Activated B cell treated with CpG ODN at 0.5 μM for 24 hours (primary cell): ENCODE data around the gene AP2S1. TPM values are rescaled to one million over a fixed set of nuclear protein-coding genes. Genes with fewer than 3 reads are reported as not detected.
"Not testable (repeated sequence)": the region's sequence is repeated elsewhere in the genome, so short reads cannot be mapped to it uniquely, and the experiment has no call there.

Experiments used
- ATAC-seq: fragments of 200-7000 bp; cut with Tn5 transposase; one replicate; pipeline ENCODE4 v1.10.0; 2021; ENCODE audit warnings: low read depth, mild to moderate bottlenecking, moderate library complexity
- CTCF ChIA-PET: fragments of 350-600 bp; sonication (Branson Sonifier 250); formaldehyde crosslinking; loops from one replicate; lab custom pipeline; 2021; ENCODE audit warnings: antibody characterized with exemption; lab: Charles Lee
- POLR2A ChIA-PET: fragments of 350-600 bp; sonication (Branson Sonifier 250); formaldehyde crosslinking; loops from one replicate; lab custom pipeline; 2021; ENCODE audit warnings: antibody characterized with exemption; lab: Charles Lee
- DNase-seq: peaks from one replicate; pipeline ENCODE4 v3.0.0; 2022
- H3K27ac Mint-ChIP-seq: one replicate; pipeline ENCODE4 v1.8.0; 2020; ENCODE audit warnings: mixed read lengths
- H3K27me3 Mint-ChIP-seq: one replicate; pipeline ENCODE4 v1.8.0; 2021; ENCODE audit warnings: mixed read lengths
- H3K36me3 Mint-ChIP-seq: one replicate; pipeline ENCODE4 v1.8.0; 2021; ENCODE audit warnings: low read depth, mixed read lengths
- H3K4me1 Mint-ChIP-seq: one replicate; pipeline ENCODE4 v1.8.0; 2021; ENCODE audit warnings: mixed read lengths
- H3K4me3 Mint-ChIP-seq: one replicate; pipeline ENCODE4 v1.8.0; 2020; ENCODE audit warnings: mild to moderate bottlenecking, mixed read lengths
- H3K9me3 Mint-ChIP-seq: one replicate; pipeline ENCODE4 v1.8.0; 2020; ENCODE audit warnings: mixed read lengths
- intact Hi-C: fragments of 100-400 bp; cut with micrococcal nuclease; formaldehyde crosslinking; loops from one replicate; pipeline ENCODE4 v1.15.1; 2024
- total RNA-seq: library from RNA; stranded (reverse); gene quantifications from 2 replicates; pipeline ENCODE4 v1.2.3, GENCODE V29; 2022
- TF ChIP-seq, protein P1 (sequence below): fragments of 200-600 bp; IDR thresholded peaks from one replicate; pipeline ENCODE4 v1.8.0; 2022; ENCODE audit warnings: antibody characterized with exemption, mild to moderate bottlenecking

The AP2S1 gene
- total RNA-seq, 1 donor from 2014 or later, result 74.7 TPM

DNA sequence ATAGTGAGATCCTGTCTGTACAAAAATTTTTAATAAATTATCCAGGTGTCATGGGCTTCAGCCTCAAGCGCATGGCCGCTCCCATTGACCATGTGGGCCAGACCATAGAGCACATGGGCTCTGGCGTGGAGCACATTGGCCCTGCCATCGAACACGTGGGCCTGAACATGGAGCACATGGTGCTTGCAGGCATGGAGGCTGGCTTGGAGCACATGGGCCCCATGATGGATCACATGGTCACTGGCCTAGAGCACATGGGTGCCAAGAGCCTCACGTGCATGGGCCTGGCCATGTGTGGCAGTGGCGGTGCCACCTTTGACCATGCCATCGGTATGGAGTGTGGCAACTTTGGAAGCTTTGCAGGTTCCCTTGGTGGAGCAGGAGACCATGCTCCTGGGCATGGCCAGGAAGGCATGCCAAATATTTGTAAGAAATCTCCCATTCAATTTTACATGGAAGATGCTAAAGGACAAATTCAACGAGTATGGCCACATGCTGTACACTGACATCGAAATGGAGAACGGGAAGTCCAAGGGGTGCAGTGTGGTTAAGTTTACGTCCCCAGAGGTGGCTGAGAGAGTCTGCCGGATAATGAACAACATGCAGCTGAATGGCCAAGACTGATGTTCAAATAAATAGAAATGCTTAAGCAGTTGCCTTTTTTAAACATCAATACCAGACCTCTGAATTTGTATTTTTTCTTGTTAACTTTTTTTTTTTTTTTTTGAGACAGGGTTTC, 40.9 kb downstream of the AP2S1 start:
- Mint-ChIP-seq H3K4me3 (no peak overlapping the region), H3K36me3 (no peaks in the 10 kb centered on the region), H3K9me3 (no peaks in the 10 kb centered on the region), H3K27ac (no peak overlapping the region), H3K27me3 (no peaks in the 10 kb centered on the region), H3K4me1 (peaks cover 4% of the 10 kb centered on the region)
- intact Hi-C loops, result no loop called here
- no peak for DNase-seq
- TF ChIP-seq, protein P1, sequence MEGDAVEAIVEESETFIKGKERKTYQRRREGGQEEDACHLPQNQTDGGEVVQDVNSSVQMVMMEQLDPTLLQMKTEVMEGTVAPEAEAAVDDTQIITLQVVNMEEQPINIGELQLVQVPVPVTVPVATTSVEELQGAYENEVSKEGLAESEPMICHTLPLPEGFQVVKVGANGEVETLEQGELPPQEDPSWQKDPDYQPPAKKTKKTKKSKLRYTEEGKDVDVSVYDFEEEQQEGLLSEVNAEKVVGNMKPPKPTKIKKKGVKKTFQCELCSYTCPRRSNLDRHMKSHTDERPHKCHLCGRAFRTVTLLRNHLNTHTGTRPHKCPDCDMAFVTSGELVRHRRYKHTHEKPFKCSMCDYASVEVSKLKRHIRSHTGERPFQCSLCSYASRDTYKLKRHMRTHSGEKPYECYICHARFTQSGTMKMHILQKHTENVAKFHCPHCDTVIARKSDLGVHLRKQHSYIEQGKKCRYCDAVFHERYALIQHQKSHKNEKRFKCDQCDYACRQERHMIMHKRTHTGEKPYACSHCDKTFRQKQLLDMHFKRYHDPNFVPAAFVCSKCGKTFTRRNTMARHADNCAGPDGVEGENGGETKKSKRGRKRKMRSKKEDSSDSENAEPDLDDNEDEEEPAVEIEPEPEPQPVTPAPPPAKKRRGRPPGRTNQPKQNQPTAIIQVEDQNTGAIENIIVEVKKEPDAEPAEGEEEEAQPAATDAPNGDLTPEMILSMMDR, result no peak
- CTCF ChIA-PET, result no interaction called here
- ATAC-seq, result peak; percentile 62
- POLR2A ChIA-PET, result interaction anchor here (0.7 to 4.2 kb wide), 4 partner anchors 12 to 695 kb away, joined by 4 to 15 read pairs (median 6); partner anchors contain the start of gene SLC1A5

DNA sequence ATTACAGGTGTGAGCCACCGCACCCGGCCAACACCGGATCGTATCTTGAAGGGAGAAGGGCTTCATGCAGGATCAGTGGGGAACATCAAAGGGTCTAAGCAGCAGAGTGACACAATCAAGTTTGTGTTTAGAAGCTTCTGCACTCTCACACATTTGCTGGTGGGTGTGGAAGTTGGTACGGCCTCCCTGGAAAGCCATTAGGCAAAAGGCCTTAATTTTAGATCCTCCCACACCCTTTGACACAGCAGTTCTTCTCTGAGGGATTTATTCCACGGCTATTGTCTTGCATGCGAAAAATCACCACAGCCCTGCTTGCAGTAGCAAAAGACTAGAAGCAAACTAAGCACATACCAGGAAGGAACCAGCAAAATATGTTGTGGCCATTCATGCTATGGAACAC, 44.0 kb downstream of the AP2S1 start:
- ChIA-PET POLR2A (no interaction called here), CTCF (no interaction called here)
- H3K4me1 Mint-ChIP-seq, result peaks cover 4% of the 10 kb centered on the region
- ATAC-seq (no peak), DNase-seq (no peak)
- no peak overlapping the region for H3K4me3 Mint-ChIP-seq
- no peaks in the 10 kb centered on the region for H3K36me3 Mint-ChIP-seq
- no peaks in the 10 kb centered on the region for H3K27me3 Mint-ChIP-seq
- intact Hi-C loops, result no loop called here
- TF ChIP-seq, protein P1, result no peak
- H3K27ac Mint-ChIP-seq, result no peak overlapping the region
- H3K9me3 Mint-ChIP-seq, result no peaks in the 10 kb centered on the region

DNA sequence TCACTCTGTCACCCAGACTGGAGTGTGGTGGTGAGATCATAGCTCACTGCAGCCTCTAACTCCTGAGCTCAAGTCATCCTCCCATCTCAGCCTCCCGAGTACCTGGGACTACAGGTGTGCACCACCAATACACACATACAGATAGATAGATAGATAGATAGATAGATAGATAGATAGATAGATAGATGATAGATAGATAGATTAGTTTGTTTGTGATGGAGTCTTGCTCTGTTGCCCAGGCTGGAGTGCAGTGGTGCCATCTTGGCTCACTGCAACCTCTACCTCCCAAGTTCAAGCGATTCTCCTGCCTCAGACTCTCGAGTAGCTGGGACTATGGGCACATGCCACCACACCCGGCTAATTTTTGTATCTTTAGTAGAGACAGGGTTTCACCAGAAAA, 46.2 kb downstream of the AP2S1 start:
- H3K36me3 Mint-ChIP-seq, H3K27me3 Mint-ChIP-seq, ATAC-seq, CTCF ChIA-PET, intact Hi-C loops, H3K4me1 Mint-ChIP-seq, DNase-seq, H3K9me3 Mint-ChIP-seq, H3K4me3 Mint-ChIP-seq, H3K27ac Mint-ChIP-seq: not testable (repeated sequence)
- POLR2A ChIA-PET, result interaction anchor here (1.1 kb wide), 1 partner anchor 9 kb away, joined by 3 read pairs; no protein-coding TSS in a partner anchor

DNA sequence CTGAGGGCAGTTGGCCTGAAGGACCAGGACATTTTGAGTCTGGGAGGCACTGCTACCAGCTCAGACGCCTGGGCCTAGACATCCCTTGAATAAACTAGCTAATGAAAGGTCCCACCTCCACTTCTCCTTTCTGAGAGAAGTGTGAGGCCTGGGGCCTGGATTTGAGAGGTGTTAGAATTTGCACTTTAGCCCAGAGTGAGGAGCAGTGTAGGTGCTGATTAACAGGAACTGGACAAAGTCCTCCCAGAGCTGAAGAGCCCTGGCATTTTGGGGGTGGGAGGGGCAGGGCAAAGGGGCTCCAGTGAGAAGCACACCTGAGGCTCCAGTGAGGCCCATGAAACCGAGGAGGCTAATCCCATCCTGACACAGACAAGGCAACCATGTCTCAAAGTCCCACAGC, 47.1 kb downstream of the AP2S1 start:
- ChIA-PET POLR2A (interaction anchor here (0.8 to 1.0 kb wide), 2 partner anchors 15 to 21 kb away, joined by 3 to 5 read pairs; partner anchors contain the start of gene SLC1A5), CTCF (no interaction called here)
- Mint-ChIP-seq H3K4me1 (no peaks in the 10 kb centered on the region), H3K27me3 (no peaks in the 10 kb centered on the region), H3K4me3 (no peak overlapping the region), H3K27ac (no peak overlapping the region), H3K9me3 (no peaks in the 10 kb centered on the region), H3K36me3 (no peaks in the 10 kb centered on the region)
- intact Hi-C loops, result no loop called here
- no peak for ATAC-seq
- TF ChIP-seq, protein P1, result no peak
- DNase-seq, result no peak

DNA sequence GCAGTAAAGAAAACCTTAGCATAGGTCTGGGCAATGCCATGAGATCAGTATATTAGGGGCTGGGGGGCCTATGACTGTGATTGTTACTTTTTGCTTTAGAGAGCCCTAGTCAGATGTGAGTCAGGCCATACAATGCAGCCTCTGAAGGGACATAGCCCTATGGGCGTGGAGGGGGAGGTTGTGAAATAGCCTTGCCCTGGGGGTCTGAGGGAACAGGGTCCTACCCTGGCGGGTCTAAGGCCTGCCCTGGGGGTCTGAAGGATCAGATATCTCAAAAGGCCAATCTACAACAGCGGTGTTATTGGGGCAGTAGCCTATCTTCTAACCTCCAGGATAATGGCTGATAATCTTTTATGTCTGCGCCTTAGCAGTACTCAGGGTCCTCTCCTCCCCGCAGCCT, 48.5 kb downstream of the AP2S1 start:
- Mint-ChIP-seq H3K4me3 (no peak overlapping the region), H3K27me3 (no peaks in the 10 kb centered on the region), H3K9me3 (no peaks in the 10 kb centered on the region), H3K27ac (no peak overlapping the region), H3K4me1 (no peaks in the 10 kb centered on the region), H3K36me3 (no peaks in the 10 kb centered on the region)
- ChIA-PET CTCF (no interaction called here), POLR2A (no interaction called here)
- ATAC-seq, result no peak
- intact Hi-C loops, result no loop called here
- TF ChIP-seq, protein P1, result no peak
- DNase-seq, result no peak
